ENCODE data around the gene UNC80.

GRCh38 chr2:209943776-209944175 is 172.1 kb downstream of the UNC80 start:
- TF ChIP-seq BHLHE40 (IDR thresholded peaks at IDR 0.05; ENCODE audit: borderline replicate concordance) (no peak), ELF4 (IDR thresholded peaks at IDR 0.05) (no peak), SUZ12 (IDR thresholded peaks at IDR 0.05) (no peak), FOXA1 (IDR thresholded peaks at IDR 0.05) (no peak), FOXM1 (IDR thresholded peaks at IDR 0.05; ENCODE audit: borderline replicate concordance) (no peak), ZNF384 (IDR thresholded peaks at IDR 0.05) (no peak), L3MBTL2 (conservative IDR thresholded peaks at IDR 0.05) (no peak), TARDBP (IDR thresholded peaks at IDR 0.05) (no peak), LEF1 (IDR thresholded peaks at IDR 0.05; ENCODE audit: borderline replicate concordance) (no peak), FOXK2 (IDR thresholded peaks at IDR 0.05) (no peak), PKNOX1 (IDR thresholded peaks at IDR 0.05) (no peak), HDGF (IDR thresholded peaks at IDR 0.05; ENCODE audit: borderline replicate concordance) (no peak), SP1 (IDR thresholded peaks at IDR 0.05) (no peak)

All from HEK293T (cell line).